PC-9 (cell line): ENCODE data around the gene DOCK7.

Experiments used
- EZH2 ChIP-seq: fragments of 200-600 bp; sonication (generic); IDR thresholded peaks from 2 replicates; pipeline ENCODE4 v1.8.0; 2017; ENCODE audit warnings: antibody characterized with exemption, low read depth
- TF ChIP-seq, protein P1 (sequence below): fragments of 200-600 bp; sonication (generic); conservative IDR thresholded peaks from 2 replicates; pipeline ENCODE4 v1.6.1; 2017; ENCODE audit warnings: mixed run types, antibody characterized with exemption, mild to moderate bottlenecking, moderate library complexity

DNA sequence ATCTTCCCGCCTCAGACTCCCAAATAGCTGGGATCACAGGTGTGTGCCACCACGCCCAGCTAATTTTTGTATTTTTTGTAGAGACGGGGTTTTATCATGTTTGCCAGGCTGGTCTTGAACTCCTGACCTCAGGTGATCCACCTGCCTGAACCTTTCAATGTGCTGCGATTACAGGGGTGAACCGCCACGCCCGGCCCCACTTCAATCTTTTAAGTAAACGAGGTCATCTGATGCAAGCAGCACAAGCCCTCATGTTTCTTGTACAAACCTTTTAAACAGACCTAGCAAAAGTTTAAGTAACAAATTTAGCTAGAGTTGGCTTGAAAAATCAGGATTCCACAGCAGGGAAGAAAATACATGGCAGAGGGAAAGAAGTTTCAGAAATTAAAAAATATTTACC lies 272.5 kb downstream of the DOCK7 start:
- TF ChIP-seq, protein P1, sequence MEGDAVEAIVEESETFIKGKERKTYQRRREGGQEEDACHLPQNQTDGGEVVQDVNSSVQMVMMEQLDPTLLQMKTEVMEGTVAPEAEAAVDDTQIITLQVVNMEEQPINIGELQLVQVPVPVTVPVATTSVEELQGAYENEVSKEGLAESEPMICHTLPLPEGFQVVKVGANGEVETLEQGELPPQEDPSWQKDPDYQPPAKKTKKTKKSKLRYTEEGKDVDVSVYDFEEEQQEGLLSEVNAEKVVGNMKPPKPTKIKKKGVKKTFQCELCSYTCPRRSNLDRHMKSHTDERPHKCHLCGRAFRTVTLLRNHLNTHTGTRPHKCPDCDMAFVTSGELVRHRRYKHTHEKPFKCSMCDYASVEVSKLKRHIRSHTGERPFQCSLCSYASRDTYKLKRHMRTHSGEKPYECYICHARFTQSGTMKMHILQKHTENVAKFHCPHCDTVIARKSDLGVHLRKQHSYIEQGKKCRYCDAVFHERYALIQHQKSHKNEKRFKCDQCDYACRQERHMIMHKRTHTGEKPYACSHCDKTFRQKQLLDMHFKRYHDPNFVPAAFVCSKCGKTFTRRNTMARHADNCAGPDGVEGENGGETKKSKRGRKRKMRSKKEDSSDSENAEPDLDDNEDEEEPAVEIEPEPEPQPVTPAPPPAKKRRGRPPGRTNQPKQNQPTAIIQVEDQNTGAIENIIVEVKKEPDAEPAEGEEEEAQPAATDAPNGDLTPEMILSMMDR = no peak
- no peak for TF ChIP-seq EZH2
